Measurements from ENCODE around the gene CFAP57. TPM values are rescaled to one million over a fixed set of nuclear protein-coding genes. Genes with fewer than 3 reads are reported as not detected.
A peak's percentile ranks its signal among the peaks of the same experiment; 100 is the strongest.

The CFAP57 gene
- total RNA-seq, 1 donor from 2014 or later = 0.21 TPM

DNA sequence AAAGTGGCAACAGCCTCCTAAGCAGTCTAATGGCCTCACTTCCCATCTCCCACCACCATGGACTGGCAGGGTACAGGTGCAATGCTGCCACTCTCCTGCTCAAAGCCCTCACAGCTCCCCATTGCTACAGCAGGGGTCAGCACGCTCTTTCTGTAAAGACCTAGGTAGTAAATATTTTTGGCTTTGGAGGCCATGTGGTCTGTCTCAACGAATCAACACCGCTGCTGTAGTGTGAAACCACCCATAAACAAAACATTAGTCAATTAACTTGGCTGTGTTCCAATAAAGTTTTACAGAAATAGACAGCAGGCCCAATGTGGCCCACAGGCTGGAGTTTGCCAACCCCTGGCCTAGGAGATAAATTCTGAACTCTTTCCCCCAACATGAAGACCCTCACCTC, 53.0 kb downstream of the CFAP57 start:
- peak; percentile 21 for DNase-seq (ENCODE audit: low read depth)

DNA sequence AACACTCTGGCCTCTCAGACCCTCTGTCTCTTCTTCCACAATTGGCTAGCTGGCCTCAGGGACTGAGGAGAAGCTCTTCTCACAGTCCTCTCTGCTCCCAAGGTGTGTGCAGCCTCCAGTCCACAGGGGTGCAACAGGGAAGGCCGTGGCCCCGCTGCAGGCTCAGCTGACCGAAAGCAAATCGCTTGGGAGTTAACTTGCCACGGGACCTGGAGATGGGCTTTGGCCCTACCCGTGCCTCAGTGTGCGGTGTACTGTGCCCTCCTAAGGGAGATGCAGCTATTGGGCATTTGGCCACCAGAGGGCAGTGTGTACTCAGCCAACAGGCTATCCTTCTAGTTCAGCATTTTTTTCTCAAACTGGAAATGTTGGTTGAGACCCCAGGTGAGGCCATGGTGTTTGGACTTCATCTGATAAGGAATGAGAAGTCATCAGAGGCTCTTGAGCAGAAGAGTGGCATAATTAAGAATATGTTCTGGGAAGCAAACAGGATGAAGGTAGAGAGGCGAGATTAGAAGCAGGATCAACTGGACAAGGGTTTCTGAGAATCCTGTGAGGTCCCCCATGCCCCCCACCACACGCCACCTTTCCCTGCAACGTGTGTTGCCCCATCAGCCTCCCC, 55.1 kb downstream of the CFAP57 start:
- DNase-seq (ENCODE audit: low read depth) = peak; percentile 76

DNA sequence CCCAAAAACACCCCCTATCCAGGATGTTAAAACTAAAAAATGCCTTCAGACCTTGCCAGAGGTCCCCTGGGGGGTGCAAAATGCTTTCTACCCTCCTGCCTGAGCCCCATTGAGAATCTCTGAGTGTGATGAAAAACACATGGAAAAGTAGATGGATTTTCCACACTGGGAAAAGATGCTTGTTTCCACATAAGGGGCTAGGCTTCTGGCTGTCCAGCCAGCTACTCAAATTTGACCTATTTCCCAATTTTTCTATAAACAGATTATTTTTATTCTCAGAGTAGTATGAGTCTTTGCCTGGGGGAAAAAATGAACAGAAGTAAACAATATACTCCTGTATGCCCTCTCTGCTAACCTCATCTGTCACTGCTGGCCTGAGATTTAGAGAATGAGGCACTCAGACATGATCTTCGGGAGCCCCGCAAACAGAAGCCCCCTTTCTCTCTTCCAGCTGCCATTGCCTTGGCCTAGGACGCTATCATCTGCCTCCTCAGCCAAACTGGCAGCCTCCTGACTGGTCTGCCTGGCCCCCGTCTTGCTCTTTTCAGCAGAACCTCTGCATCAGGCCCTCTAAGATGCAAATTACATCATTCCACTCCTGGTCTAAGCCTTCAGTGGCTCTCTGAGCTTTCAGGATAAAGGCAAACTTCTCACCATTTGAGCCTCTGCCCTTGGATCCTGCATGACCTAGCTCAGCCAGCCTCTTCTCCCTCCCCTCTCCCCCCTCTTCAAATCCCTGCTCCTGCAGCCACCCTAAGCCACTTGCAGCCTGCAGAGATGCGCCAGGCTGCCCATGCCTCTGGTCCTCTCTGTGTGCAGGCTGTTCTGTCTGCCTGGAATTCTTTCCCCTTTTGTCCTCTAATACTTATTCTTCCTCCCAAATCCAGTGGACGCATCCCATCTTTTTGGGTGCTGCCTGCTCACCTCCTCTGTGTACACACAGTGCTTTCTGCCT, 58.0 kb downstream of the CFAP57 start:
- no peak for DNase-seq (ENCODE audit: low read depth)

DNA sequence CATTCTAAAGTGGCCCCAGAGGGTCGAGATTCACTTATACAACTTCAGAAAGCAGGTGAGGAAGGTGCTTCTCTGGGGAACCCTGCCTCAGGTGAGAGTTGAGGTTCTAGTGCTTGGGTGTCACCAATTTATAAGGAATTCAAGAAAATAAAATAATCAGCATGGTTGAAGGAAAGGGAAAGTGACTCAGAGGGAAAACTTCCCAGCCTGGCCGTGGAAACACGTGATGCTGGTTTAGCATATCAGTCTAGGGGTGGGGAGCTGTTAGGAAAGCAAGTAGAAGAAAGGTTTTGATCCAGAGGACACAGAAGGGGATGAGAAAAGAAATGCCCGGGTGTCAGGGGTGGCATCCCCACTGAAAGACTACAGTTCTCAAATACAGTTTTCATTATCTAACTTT, 59.9 kb downstream of the CFAP57 start:
- peak; percentile 64 for DNase-seq (ENCODE audit: low read depth)

DNA sequence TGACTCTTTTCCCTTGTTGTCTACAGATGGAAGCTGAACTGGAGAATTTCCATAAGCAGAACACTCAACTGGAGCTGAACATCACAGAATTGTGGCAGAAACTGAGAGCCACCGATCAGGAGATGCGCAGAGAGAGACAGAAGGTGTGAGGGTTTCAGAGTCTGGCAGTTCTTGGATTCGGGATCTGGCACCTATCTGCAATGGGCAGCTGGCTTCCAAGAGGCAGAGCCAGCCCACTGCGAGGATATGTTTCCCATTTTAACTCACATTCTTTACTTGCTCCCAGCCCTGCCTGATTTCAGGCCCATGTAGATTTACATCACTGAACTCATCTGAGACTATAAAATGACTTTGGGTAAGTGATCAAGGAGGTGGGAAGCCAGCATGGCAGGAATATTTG, 60.4 kb downstream of the CFAP57 start:
- peak; percentile 49 for DNase-seq (ENCODE audit: low read depth)

DNA sequence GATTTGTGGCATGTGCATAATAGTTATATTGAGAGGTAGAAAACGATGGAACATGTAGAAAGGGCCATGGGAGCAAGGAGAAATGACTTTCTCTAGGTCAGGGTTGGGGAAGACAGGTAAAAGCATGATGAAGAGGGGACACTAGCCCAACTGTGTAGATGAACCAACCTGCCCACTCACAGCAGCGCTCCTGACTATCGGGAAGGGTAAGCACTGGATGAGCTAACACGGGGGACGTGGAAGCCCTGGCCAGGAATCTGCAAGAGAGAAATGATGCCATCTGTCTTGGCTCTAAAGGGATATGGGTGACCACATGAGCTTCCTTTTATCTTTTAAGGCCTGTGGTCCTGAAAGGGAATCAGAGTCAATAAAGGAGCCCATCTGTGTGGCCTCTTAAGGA, 61.5 kb downstream of the CFAP57 start:
- no peak for DNase-seq (ENCODE audit: low read depth)

DNA sequence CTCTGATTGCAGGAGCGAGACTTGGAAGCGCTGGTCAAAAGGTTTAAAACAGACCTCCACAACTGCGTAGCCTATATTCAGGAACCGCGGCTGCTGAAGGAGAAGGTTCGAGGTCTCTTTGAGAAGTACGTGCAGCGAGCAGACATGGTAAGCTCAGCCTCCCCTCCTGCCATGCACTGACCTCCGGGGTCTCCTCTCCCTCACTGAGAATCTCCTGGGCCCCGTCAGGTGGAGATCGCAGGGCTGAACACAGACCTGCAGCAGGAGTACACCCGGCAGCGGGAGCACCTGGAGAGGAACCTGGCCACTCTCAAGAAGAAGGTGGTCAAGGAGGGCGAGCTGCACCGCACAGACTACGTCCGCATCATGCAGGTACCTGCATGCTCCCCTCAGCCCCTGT, 62.1 kb downstream of the CFAP57 start:
- no peak for DNase-seq (ENCODE audit: low read depth)

DNA sequence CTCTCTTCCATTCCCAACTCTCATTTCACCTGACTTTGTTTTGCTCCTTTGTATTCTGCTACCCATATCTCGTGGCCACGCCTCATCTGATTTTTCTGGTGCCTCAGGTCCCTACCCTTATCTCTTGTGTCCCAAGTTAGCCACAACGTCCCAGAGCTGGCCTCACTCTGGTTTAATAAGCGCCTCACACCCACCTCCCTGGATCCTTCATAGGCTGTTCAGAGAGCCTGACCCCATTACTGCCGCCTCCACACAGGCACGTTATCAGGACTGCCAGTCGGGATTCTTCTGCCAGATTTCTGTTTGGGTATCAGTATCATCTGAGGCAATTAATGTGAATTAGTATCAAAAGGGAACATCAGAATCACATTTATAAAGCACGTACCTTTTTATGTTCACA, 62.9 kb downstream of the CFAP57 start:
- no peak for DNase-seq (ENCODE audit: low read depth)

DNA sequence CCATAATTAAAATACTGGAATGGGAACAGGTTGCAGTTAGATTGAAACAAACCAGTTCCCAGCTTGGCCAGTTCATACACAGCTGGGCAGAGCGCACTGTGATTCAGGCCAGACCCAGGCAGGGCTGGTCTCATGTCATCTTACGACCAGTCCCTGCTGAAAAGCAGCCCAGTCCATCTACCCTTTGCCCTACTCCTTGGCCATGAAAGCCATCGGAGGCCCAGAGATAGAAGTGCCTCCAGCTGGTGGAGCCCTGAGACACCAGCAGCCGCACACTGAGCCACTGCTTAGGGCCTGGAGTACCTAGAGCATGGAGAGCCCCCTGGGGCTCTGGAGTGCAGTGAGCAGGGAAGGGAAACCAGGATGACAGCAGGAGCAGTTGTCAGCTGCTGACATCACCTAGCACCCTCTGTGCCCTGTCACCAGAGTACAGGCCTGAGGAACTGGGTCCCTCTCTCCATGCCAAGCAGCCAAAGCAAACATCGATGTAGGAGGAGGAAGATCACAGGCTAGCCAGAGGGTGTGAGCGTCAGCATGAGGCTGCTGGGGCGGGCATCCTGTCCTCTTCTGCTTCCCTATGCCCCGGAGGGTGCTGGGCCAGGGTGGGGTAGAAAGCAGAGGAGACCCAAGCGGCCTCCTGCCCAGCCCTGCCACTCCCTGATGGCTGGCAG, 63.5 kb downstream of the CFAP57 start:
- DNase-seq (ENCODE audit: low read depth) = no peak

DNA sequence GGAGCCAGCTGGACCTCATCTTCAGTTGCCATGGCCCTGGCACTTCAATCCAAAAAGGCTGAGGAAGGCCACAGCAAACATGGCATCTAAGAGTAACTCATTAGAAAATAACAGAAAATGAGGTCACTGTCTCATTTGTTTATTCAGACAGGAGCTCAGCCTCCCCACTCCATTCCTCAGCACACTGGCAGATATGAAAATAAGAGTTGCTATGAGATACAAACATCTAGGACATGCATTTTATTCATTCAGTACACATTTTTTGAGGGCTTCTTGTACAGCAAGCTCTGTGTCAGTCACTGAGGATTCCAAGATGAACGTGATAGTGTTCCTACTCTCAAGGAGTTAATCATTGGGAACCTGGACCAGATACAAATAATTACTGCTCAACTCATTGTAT, 65.0 kb downstream of the CFAP57 start:
- no peak for DNase-seq (ENCODE audit: low read depth)

DNA sequence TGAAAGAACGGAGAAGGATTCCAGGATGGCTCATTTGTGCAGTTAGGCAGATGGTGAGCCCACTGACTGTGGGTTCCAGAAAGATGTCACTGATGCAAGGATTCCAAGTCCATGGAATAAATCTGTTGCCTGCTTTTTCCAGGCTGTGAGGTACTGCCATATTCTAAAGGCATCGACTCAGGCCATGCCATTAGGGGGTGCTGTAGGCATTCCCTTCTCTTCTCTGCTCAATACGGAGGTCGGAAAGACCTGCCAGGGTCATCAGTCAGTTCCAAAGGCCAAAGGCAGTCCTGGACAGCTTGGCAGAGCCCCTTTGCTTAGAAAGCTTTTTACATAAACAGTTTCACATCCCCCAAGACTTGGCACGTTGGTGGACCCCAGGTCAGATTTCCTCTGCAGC, 66.0 kb downstream of the CFAP57 start:
- DNase-seq (ENCODE audit: low read depth) = peak; percentile 61

DNA sequence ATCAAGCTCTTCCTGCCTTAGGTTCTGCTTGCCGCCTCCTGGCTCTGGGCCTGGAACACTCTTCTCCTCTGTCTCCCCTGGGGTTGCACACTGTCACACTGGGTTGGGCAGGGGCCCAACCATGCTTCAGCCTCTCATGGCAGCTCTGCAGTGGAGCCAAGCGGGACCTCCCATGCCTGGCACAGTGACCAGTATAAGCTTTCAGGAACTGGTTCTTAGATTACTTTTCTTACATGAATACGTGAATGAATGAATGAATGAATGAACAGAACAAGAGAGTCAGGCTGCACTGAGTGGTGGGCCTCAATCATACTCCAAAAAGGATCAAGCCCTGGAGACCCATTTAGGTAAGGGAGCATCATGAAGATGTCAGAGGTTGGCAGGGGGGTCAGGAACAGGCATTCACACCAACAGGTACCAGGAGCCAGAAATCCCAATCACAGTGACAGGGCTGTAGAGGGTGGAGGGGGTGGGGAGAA, 66.9 kb downstream of the CFAP57 start:
- DNase-seq (ENCODE audit: low read depth) = no peak

DNA sequence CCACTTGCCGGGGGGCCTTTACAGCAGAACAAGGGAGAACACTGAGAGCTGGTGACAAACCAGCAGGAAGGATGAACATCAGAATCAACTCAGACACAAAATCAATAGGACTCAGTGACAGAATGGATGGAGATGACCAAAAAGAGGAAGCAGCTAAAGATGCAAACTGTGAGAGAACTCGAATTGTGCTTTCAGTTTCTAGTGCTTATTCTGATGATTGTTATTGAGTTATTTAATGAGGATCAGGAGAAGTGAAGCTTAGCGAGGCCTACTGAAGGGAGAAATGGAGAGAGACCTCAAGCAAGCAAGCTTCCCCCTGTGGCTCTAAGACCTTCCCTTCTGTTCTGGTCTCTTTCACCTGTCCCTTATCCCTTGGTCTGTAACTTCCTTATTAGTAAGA, 67.4 kb downstream of the CFAP57 start:
- DNase-seq (ENCODE audit: low read depth) = no peak

DNA sequence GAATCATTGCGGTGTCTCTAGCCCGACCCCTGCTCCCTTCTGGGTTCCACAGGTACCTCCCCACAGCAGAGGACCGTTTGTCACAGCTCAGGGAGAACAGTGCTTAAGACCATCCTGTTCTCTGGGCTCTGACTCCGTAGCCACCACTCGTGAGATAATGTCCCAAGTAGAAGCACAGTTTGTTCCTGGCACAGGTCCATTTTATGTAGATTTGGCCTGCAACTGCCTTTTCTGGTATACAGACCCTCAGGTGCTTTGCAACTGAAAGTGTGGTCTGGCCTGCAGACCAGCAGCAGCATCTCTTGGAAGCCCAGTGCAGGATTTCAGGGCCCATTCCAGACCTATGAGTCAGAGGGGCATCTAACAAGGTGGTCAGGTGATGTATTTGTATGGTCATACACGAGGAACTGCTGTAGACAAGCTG, 69.3 kb downstream of the CFAP57 start:
- no peak for DNase-seq (ENCODE audit: low read depth)

DNA sequence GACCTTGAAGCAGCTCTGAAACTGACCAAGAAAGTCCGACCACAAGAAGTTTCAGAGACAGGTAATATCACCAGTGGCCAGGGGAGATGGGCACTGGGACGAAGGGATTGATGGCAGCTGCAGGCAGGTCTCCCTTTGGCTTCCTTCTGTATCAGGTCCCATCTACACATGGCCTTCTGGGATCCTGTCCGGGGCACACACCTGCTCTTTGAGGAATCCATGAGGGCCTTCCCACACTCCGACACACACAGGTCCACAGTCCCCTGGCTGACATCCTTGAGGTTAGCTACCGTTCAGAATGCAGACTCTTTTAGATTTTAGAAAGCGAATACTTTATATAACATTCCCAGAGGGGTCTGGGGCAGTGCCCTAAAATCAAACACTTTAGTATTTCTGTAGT, 71.2 kb downstream of the CFAP57 start:
- no peak for DNase-seq (ENCODE audit: low read depth)

DNA sequence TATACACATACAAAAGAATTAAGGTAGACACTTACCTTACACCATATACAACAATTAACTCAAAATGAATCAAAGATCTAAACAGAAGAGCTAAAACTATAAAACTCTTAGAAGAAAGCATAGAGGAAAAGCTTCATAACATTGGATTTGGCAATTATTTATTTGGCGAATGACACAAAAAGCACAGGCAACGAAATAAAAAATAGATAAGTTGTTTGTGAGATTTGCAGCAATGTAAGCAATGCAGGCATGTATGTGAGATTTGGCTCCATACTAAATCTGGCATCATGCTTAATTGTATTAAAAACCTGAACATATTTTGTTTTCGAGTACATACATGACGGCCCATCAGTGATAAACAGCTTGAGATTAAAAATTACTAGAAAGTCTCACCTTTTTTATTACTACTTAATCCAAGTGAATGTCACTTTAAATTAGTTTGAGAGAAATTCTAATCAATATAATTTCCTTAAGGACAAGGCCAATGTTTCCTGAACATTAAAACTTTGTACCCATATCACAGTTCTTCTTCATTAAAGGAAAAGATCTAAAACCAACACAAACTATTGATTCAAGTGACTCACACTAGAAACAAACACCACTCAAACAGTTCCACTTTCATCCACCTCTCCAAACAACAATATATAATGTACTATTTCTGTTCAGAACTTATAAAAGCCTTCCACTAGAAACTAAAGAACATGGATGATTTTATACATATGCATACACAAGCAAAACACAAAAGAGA, 74.5 kb downstream of the CFAP57 start:
- no peak for DNase-seq (ENCODE audit: low read depth)

DNA sequence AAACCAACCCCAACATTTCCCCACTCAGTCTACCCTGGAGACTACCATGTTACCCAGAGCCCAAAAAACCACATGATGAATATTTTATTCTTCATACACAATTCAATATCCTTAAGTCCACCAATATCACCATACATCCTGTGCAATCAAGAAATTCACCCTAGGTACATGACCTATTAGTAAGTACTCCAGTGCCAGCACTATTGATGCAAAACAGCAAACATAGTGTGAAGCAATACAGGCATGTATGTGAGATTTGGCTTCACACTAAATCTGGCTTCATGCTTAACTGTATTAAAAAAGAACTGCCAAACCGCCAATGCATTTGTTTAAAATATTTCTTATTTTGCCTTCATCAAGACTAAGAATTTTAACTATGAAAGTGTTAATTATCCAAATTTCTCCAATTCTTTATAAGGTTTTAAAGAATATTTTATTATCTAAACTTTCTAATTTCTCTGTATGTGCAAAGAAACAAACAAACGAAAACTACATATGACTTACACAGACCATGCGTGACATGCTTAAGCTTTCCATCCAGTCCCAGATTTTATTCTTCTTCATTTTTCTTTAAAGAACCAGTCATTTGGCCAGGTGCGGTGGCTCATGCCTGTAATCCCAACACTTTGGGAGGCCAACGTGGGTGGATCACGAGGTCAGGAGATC, 75.3 kb downstream of the CFAP57 start:
- DNase-seq (ENCODE audit: low read depth) = no peak

DNA sequence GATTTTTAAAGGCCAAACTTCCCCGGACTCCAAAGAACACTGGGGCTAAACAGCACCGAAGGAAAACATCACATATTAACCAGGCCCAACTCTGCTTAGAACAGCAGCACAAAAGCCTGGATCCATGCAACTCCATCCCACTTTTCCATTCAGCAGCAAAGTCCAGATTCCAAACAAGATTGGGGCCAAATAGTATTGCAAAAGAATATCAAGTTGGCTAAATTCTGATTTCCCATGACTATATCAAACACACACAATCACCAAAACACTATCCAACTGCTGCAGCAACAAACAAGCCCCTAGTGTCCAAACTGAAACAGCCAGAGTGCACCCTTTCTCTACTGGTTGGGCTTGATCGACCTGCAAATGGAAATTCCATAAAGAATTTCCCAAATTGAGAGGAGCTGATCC, 78.2 kb downstream of the CFAP57 start:
- DNase-seq (ENCODE audit: low read depth) = no peak

DNA sequence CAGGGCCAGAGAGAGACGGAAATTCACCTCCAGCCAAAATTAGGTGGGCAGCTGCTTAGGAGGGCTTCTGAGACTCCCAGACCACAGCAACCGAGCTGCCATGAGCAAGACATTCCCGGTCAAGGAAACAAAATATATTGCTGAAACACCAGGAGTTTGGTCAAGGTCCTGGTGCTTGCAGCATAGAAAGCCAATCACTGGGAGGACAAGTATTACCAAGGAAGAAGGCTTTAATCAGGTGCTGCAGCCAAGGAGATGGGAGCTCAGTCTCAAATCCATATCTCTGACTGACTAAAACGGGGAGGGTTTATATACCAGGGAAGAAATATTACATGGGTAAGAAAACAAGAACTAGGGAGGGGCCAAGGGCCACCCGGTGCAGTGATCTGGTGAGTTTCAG, 78.9 kb downstream of the CFAP57 start:
- DNase-seq (ENCODE audit: low read depth) = no peak

DNA sequence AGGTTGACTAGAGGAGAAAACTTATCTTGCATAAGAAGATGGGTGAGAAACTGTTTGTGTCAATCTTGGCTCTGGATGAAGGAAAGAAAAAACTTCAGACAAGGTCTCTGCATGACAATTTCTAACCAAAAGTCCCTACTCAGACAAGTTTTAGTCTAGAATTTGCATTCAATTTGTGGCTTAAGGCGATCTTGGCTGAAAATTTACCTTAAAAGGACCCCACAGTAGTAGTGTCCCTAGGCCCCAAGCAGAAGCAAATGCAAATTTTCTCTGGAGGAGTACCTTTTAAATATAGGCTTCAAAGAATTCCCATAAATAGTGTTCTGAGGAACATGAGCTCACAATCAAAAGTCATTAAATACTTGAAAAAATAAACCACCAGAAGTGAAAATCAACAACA, 80.1 kb downstream of the CFAP57 start:
- DNase-seq (ENCODE audit: low read depth) = no peak

DNA sequence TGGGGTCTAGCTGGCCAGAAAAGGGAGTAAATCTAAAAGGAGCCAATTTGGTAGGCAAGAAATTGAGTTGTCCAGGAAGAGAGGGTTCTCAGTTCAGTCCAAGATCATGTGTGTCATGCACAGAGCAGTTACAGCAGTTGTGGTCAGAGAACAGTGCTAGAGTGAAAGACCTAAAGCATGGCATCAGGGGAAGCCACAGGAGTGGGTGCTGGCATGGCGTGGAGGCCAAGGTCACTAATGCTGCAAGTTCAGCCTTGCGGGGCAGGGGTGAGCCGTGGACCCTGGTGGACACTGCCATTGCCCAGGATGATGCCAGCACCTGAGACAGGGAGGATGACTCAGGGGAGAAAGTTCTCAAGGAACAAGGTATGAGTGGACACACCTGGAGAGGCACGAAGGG, 81.0 kb downstream of the CFAP57 start:
- no peak for DNase-seq (ENCODE audit: low read depth)
